A549 (cell line): ENCODE measurements around the gene ADARB2. TPM values are rescaled to one million over a fixed set of nuclear protein-coding genes. Genes with fewer than 3 reads are reported as not detected.

Experiments
- ATAC-seq, 2 experiments: fragments of 200-7000 bp in 1 of 2; fragments of >200 bp in 1 of 2; cut with Nextera tagmentation in 1 of 2; cut with Tn5 transposase in 1 of 2; 3 replicates each; pipeline versions ENCODE4 v1.8.0 to v1.9.1; 2018 to 2020; ENCODE audit warnings: mild to moderate bottlenecking in 1 of 2, moderate library complexity in 1 of 2
- CTCF ChIA-PET: fragments of 300-600 bp; sonication (Branson Sonifier 250); formaldehyde crosslinking; extraction: SDS; loops from one replicate; lab custom pipeline; 2021; ENCODE audit warnings: antibody characterized with exemption, inconsistent platforms; lab: Yijun Ruan, JAX
- POLR2A ChIA-PET: fragments of 350-600 bp; formaldehyde crosslinking; extraction: SDS; loops from one replicate; lab custom pipeline; 2021; ENCODE audit warnings: antibody characterized with exemption, inconsistent platforms; lab: Yijun Ruan, JAX
- DNase-seq, 2 experiments: peaks; one replicate each; pipeline versions ENCODE4 v3.0.0 to v3.0.0-alpha.2; 2011 to 2016; ENCODE audit warnings: low read depth in 1 of 2, low spot score in 1 of 2
- FAIRE-seq: peaks from 2 replicates; lab custom pipeline; 2011; peaks lifted over from hg19 to GRCh38; lab: Jason Lieb, UNC
- H3K27ac ChIP-seq, 2 experiments: fragments of >200 bp; sonication (Bioruptor Twin); formaldehyde crosslinking; 3 replicates each; pipeline ENCODE4 v1.5.1; 2016 to 2017
- H3K4me1 ChIP-seq: fragments of >200 bp; sonication (Bioruptor Twin); formaldehyde crosslinking; 3 replicates; pipeline ENCODE4 v1.6.1; 2016
- H3K4me2 ChIP-seq: fragments of >200 bp; sonication (Bioruptor Twin); formaldehyde crosslinking; 3 replicates; pipeline ENCODE4 v1.6.1; 2016
- H3K4me3 ChIP-seq: fragments of >200 bp; sonication (Bioruptor Twin); formaldehyde crosslinking; 3 replicates; pipeline ENCODE4 v1.5.1; 2016
- H3K9me3 ChIP-seq: fragments of >200 bp; sonication (Bioruptor Twin); formaldehyde crosslinking; 3 replicates; pipeline ENCODE4 v1.6.1; 2016
- ATOH8 ChIP-seq: fragments of 250-450 bp; sonication (Bioruptor Pico); IDR thresholded peaks from 2 replicates; pipeline ENCODE4 v1.5.0; 2020; ENCODE audit warnings: low read depth, mild to moderate bottlenecking, moderate library complexity
- BHLHE40 ChIP-seq: IDR thresholded peaks from 2 replicates; pipeline ENCODE4 v1.6.1; 2012; ENCODE audit warnings: low read depth, low read length, inconsistent platforms
- CEBPB ChIP-seq, 2 experiments: fragments of >200 bp in 1 of 2; sonication (Bioruptor Twin) in 1 of 2; formaldehyde crosslinking in 1 of 2; IDR thresholded peaks; 2 replicates each; pipeline ENCODE4 v1.6.1; 2012 to 2016
- CHD2 ChIP-seq: fragments of 150-350 bp; IDR thresholded peaks from 2 replicates; pipeline ENCODE4 v1.6.1; 2014; ENCODE audit warnings: low read length; ENCODE audit not compliant: partially characterized antibody
- CHD4 ChIP-seq: fragments of 200-600 bp; sonication (generic); IDR thresholded peaks from 2 replicates; pipeline ENCODE4 v1.6.1; 2016; ENCODE audit warnings: antibody characterized with exemption, mild to moderate bottlenecking, borderline replicate concordance
- EHMT2 ChIP-seq: fragments of 200-600 bp; sonication (generic); IDR thresholded peaks from 2 replicates; pipeline ENCODE4 v1.6.1; 2016; ENCODE audit warnings: antibody characterized with exemption, low read depth, mild to moderate bottlenecking, moderate library complexity
- FOSL2 ChIP-seq, 2 experiments: fragments of 450-650 bp in 1 of 2; fragments of >200 bp in 1 of 2; sonication (Bioruptor Twin) in 1 of 2; formaldehyde crosslinking; IDR thresholded peaks; 2 replicates each; pipeline versions ENCODE4 v1.5.0 to v1.6.1; 2016 to 2020; ENCODE audit warnings: mild to moderate bottlenecking in 1 of 2, moderate library complexity in 1 of 2
- FOXS1 ChIP-seq: fragments of 250-450 bp; sonication (Bioruptor Pico); IDR thresholded peaks from 2 replicates; pipeline ENCODE4 v1.5.0; 2020; ENCODE audit warnings: mild to moderate bottlenecking, moderate library complexity
- GATA3 ChIP-seq: IDR thresholded peaks from 2 replicates; pipeline ENCODE4 v1.6.1; 2012; ENCODE audit warnings: borderline replicate concordance
- KDM1A ChIP-seq: fragments of 200-600 bp; sonication (generic); IDR thresholded peaks from 2 replicates; pipeline ENCODE4 v1.6.1; 2016; ENCODE audit warnings: low read depth, mild to moderate bottlenecking
- KDM5A ChIP-seq: fragments of 200-600 bp; sonication (generic); IDR thresholded peaks from 2 replicates; pipeline ENCODE4 v1.6.1; 2016; ENCODE audit warnings: antibody characterized with exemption, mild to moderate bottlenecking
- MAZ ChIP-seq: fragments of 150-350 bp; IDR thresholded peaks from 2 replicates; pipeline ENCODE4 v1.6.1; 2014; ENCODE audit warnings: antibody characterized with exemption, low read depth, low read length, borderline replicate concordance
- NFE2L2 ChIP-seq: fragments of 150-350 bp; conservative IDR thresholded peaks from 2 replicates; pipeline ENCODE4 v1.6.1; 2014; ENCODE audit warnings: low read length
- NPAS2 ChIP-seq: fragments of 250-450 bp; sonication (Bioruptor Pico); IDR thresholded peaks from 2 replicates; pipeline ENCODE4 v1.8.0; 2022; ENCODE audit warnings: mild to moderate bottlenecking, moderate library complexity, borderline replicate concordance
- POLR2A ChIP-seq: IDR thresholded peaks from 2 replicates; pipeline ENCODE4 v1.6.1; 2012; ENCODE audit warnings: mild to moderate bottlenecking, low read length
- RNF2 ChIP-seq: fragments of 200-600 bp; sonication (generic); IDR thresholded peaks from 2 replicates; pipeline ENCODE4 v1.6.1; 2016; ENCODE audit warnings: low read depth, mild to moderate bottlenecking, antibody characterized with exemption, moderate library complexity, borderline replicate concordance
- ZC3H11A ChIP-seq: fragments of 450-650 bp; IDR thresholded peaks from 2 replicates; pipeline ENCODE4 v1.6.1; 2014; ENCODE audit warnings: antibody characterized with exemption, mild to moderate bottlenecking
- WGBS: methylation state at CpG from one replicate; pipeline ENCODE4 v1.1.6; 2017; ENCODE audit errors: missing lambda C conversion rate; 5-methylcytosine and 5-hydroxymethylcytosine counted together
- polyA plus RNA-seq, 4 experiments: library from polyadenylated mRNA; depleted of rRNA in 3 of 4; stranded (reverse); fragments of >200 nt; fragmentation: RNase III in 1 of 4; extraction: RNeasy Plus Mini Kit Qiagen cat#74134 plus additional on column Dnase treatment in 1 of 4; gene quantifications; 2 replicates in 3 of 4; 3 replicates in 1 of 4; pipeline ENCODE4 v1.2.3, GENCODE V29; 2011 to 2017
- TF ChIP-seq, protein P1 (sequence below): IDR thresholded peaks from 2 replicates; pipeline ENCODE4 v1.6.1; 2012
- TF ChIP-seq, protein P2 (sequence below): fragments of >200 bp; sonication (Bioruptor Twin); formaldehyde crosslinking; IDR thresholded peaks from 3 replicates; pipeline ENCODE4 v1.5.1; 2016
- TF ChIP-seq, protein P3 (sequence below): IDR thresholded peaks from 2 replicates; pipeline ENCODE4 v1.6.1; 2012; ENCODE audit warnings: low read depth, borderline replicate concordance
- TF ChIP-seq, protein P4 (sequence below): fragments of >200 bp; sonication (Bioruptor Twin); formaldehyde crosslinking; IDR thresholded peaks from 3 replicates; pipeline ENCODE4 v1.6.1; 2016
- TF ChIP-seq, protein P5 (sequence below): IDR thresholded peaks from 2 replicates; pipeline ENCODE4 v1.6.1; 2012

ADARB2 gene
- polyA plus RNA-seq, 2 of the 4 experiments (the other 2 are of a cell fraction), result not detected

- ChIA-PET POLR2A (no interaction called here), CTCF (interaction anchor here (1.2 kb wide), 1 partner anchor 23 kb away, joined by 3 read pairs; no protein-coding TSS in a partner anchor)
- WGBS, result 59% methylated on average over 13 of the region's 17 CpGs
- no peaks in the 10 kb centered on the region for H3K4me1 ChIP-seq
- TF ChIP-seq, protein P1, sequence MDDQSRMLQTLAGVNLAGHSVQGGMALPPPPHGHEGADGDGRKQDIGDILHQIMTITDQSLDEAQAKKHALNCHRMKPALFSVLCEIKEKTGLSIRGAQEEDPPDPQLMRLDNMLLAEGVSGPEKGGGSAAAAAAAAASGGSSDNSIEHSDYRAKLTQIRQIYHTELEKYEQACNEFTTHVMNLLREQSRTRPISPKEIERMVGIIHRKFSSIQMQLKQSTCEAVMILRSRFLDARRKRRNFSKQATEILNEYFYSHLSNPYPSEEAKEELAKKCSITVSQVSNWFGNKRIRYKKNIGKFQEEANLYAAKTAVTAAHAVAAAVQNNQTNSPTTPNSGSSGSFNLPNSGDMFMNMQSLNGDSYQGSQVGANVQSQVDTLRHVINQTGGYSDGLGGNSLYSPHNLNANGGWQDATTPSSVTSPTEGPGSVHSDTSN, result no peak
- TF ChIP-seq CHD2, result no peak
- no peak for TF ChIP-seq RNF2
- TF ChIP-seq CHD4, result no peak
- no peak for TF ChIP-seq FOSL2 (IDR thresholded peaks at IDR 0.05)
- TF ChIP-seq FOSL2 (CRISPR knock-in tag; IDR thresholded peaks at IDR 0.05), result no peak
- TF ChIP-seq NPAS2 (CRISPR knock-in tag), result no peak
- no peak for TF ChIP-seq BHLHE40
- no peak overlapping the region for H3K4me3 ChIP-seq
- H3K4me2 ChIP-seq, result no peak overlapping the region
- ATAC-seq (no peak), DNase-seq (no peak), FAIRE-seq (no peak)
- no peak overlapping the region for H3K27ac ChIP-seq
- no peaks in the 10 kb centered on the region for H3K9me3 ChIP-seq
Observed at GRCh38 chr10:1344846-1345245, 392.5 kb downstream of the ADARB2 start.

- peak in 1 of 2 experiments; percentile 18; a peak in 2 of 6 replicates for ATAC-seq
- ChIA-PET CTCF (no interaction called here), POLR2A (no interaction called here)
- WGBS, result 25% methylated on average over 13 of the region's 13 CpGs
- DNase-seq, result no peak
- Histone ChIP-seq H3K9me3 (no peaks in the 10 kb centered on the region), H3K4me3 (no peak overlapping the region), H3K4me1 (no peaks in the 10 kb centered on the region), H3K4me2 (no peak overlapping the region), H3K27ac (no peak overlapping the region)
- FAIRE-seq, result no peak
- no peak for TF ChIP-seq NFE2L2
- TF ChIP-seq EHMT2, result no peak
- TF ChIP-seq BHLHE40, result no peak
- TF ChIP-seq, protein P2, sequence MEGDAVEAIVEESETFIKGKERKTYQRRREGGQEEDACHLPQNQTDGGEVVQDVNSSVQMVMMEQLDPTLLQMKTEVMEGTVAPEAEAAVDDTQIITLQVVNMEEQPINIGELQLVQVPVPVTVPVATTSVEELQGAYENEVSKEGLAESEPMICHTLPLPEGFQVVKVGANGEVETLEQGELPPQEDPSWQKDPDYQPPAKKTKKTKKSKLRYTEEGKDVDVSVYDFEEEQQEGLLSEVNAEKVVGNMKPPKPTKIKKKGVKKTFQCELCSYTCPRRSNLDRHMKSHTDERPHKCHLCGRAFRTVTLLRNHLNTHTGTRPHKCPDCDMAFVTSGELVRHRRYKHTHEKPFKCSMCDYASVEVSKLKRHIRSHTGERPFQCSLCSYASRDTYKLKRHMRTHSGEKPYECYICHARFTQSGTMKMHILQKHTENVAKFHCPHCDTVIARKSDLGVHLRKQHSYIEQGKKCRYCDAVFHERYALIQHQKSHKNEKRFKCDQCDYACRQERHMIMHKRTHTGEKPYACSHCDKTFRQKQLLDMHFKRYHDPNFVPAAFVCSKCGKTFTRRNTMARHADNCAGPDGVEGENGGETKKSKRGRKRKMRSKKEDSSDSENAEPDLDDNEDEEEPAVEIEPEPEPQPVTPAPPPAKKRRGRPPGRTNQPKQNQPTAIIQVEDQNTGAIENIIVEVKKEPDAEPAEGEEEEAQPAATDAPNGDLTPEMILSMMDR, result no peak
- no peak for TF ChIP-seq CHD4
- TF ChIP-seq POLR2A, result no peak
- TF ChIP-seq, protein P1, result no peak
- no peak for TF ChIP-seq FOXS1
- TF ChIP-seq KDM1A, result no peak
- TF ChIP-seq ZC3H11A, result no peak
- TF ChIP-seq, protein P3, sequence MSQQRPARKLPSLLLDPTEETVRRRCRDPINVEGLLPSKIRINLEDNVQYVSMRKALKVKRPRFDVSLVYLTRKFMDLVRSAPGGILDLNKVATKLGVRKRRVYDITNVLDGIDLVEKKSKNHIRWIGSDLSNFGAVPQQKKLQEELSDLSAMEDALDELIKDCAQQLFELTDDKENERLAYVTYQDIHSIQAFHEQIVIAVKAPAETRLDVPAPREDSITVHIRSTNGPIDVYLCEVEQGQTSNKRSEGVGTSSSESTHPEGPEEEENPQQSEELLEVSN, result no peak
- TF ChIP-seq MAZ, result no peak
- TF ChIP-seq, protein P4, sequence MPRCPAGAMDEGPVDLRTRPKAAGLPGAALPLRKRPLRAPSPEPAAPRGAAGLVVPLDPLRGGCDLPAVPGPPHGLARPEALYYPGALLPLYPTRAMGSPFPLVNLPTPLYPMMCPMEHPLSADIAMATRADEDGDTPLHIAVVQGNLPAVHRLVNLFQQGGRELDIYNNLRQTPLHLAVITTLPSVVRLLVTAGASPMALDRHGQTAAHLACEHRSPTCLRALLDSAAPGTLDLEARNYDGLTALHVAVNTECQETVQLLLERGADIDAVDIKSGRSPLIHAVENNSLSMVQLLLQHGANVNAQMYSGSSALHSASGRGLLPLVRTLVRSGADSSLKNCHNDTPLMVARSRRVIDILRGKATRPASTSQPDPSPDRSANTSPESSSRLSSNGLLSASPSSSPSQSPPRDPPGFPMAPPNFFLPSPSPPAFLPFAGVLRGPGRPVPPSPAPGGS, result no peak
- TF ChIP-seq ATOH8 (CRISPR knock-in tag), result no peak
- TF ChIP-seq CEBPB (IDR thresholded peaks at IDR 0.05), result no peak
- TF ChIP-seq FOSL2 (IDR thresholded peaks at IDR 0.05), result no peak
- TF ChIP-seq FOSL2 (CRISPR knock-in tag; IDR thresholded peaks at IDR 0.05), result no peak
- no peak for TF ChIP-seq KDM5A
- TF ChIP-seq GATA3, result no peak
- TF ChIP-seq, protein P5, sequence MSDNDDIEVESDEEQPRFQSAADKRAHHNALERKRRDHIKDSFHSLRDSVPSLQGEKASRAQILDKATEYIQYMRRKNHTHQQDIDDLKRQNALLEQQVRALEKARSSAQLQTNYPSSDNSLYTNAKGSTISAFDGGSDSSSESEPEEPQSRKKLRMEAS, result no peak
Observed at GRCh38 chr10:1344408-1344807, 392.9 kb downstream of the ADARB2 start.
